CD4-positive, alpha-beta memory T cell (primary cell): ENCODE data around the gene EFCAB11. TPM values are rescaled to one million over a fixed set of nuclear protein-coding genes. Genes with fewer than 3 reads are reported as not detected.

Experiments used
- CTCF ChIA-PET: fragments of 350-600 bp; sonication (Branson Sonifier 250); formaldehyde crosslinking; loops from one replicate; lab custom pipeline; 2021; ENCODE audit warnings: inconsistent platforms; ENCODE audit not compliant: partially characterized antibody; lab: Charles Lee
- POLR2A ChIA-PET: fragments of 350-600 bp; sonication (Branson Sonifier 250); formaldehyde crosslinking; loops from one replicate; lab custom pipeline; 2021; ENCODE audit not compliant: partially characterized antibody; lab: Charles Lee
- DNase-seq, 5 donors: peaks; one replicate each; pipeline versions ENCODE4 v3.0.0 to v3.0.0-alpha.2; 2020 to 2022; ENCODE audit warnings: mixed read lengths in 1 of 5
- H3K27ac ChIP-seq: one replicate; pipeline ENCODE4 v1.7.0; 2013; ENCODE audit warnings: low read depth, low read length
- H3K27me3 ChIP-seq: 2 replicates; pipeline ENCODE4 v1.7.0; 2013; ENCODE audit warnings: mild to moderate bottlenecking, low read length, moderate library complexity; ENCODE audit not compliant: insufficient read depth
- H3K36me3 ChIP-seq: 2 replicates; pipeline ENCODE4 v1.7.0; 2013; ENCODE audit warnings: mild to moderate bottlenecking, low read length, moderate library complexity; ENCODE audit not compliant: insufficient read depth
- H3K4me1 ChIP-seq: 2 replicates; pipeline ENCODE4 v1.7.0; 2013; ENCODE audit warnings: mild to moderate bottlenecking, low read length, moderate library complexity; ENCODE audit not compliant: insufficient read depth
- H3K4me3 ChIP-seq, 2 donors: one replicate each; pipeline ENCODE4 v1.7.0; 2013; ENCODE audit warnings: low read length in 2 of 2, mild to moderate bottlenecking in 1 of 2
- H3K9me3 ChIP-seq, 2 donors: one replicate each; pipeline ENCODE4 v1.7.0; 2013; ENCODE audit warnings: low read length in 2 of 2, control low read depth in 1 of 2; ENCODE audit not compliant: control insufficient read depth in 1 of 2
- H3K27ac Mint-ChIP-seq, 7 donors: one replicate each; pipeline ENCODE4 v1.8.0; 2020 to 2021; ENCODE audit warnings: mixed read lengths in 7 of 7, mild to moderate bottlenecking in 6 of 7, inconsistent platforms in 3 of 7, moderate library complexity in 3 of 7
- H3K27me3 Mint-ChIP-seq, 2 donors: one replicate each; pipeline ENCODE4 v1.8.0; 2020 to 2021; ENCODE audit warnings: mixed read lengths in 2 of 2
- H3K36me3 Mint-ChIP-seq, 2 donors: one replicate each; pipeline ENCODE4 v1.8.0; 2020 to 2021; ENCODE audit warnings: mixed read lengths in 2 of 2, inconsistent platforms in 1 of 2, mild to moderate bottlenecking in 1 of 2
- H3K4me1 Mint-ChIP-seq, 4 donors: one replicate each; pipeline ENCODE4 v1.8.0; 2020 to 2021; ENCODE audit warnings: mixed read lengths in 4 of 4, mild to moderate bottlenecking in 1 of 4
- H3K4me3 Mint-ChIP-seq, 8 donors: one replicate each; pipeline ENCODE4 v1.8.0; 2020 to 2021; ENCODE audit warnings: mixed read lengths in 8 of 8, mild to moderate bottlenecking in 7 of 8, moderate library complexity in 6 of 8, inconsistent platforms in 3 of 8
- H3K9me3 Mint-ChIP-seq, 8 donors: one replicate each; pipeline ENCODE4 v1.8.0; 2020 to 2021; ENCODE audit warnings: mixed read lengths in 8 of 8, mild to moderate bottlenecking in 5 of 8, inconsistent platforms in 3 of 8, moderate library complexity in 1 of 8
- intact Hi-C: fragments of 100-400 bp; cut with micrococcal nuclease; formaldehyde crosslinking; loops from one replicate; pipeline ENCODE4 v1.15.1; 2023
- polyA plus RNA-seq, 2 donors: library from polyadenylated mRNA; unstranded; fragments of 300-500 nt; fragmentation: Illumina TruSeq; gene quantifications; one replicate each; pipeline ENCODE4 v1.2.3, GENCODE V29; 2021
- total RNA-seq, 2 experiments: library from RNA; stranded (reverse); gene quantifications; one replicate each; pipeline ENCODE4 v1.2.3, GENCODE V29; 2021

Gene EFCAB11
- total and polyA plus RNA-seq, 4 experiments from 2014 or later = 0.36 to 2.6 (median 1.9) TPM

- H3K4me3 Mint-ChIP-seq = no peak overlapping the region
- H3K27ac Mint-ChIP-seq = no peak overlapping the region
- Histone ChIP-seq H3K27me3 (no peaks in the 10 kb centered on the region), H3K4me1 (peaks cover 4% of the 10 kb centered on the region), H3K27ac (no peak overlapping the region), H3K9me3 (no peaks in the 10 kb centered on the region), H3K36me3 (no peaks in the 10 kb centered on the region), H3K4me3 (no peak overlapping the region)
- peaks cover 0 to 4% (median 3%) of the 10 kb centered on the region in 4 donors for H3K4me1 Mint-ChIP-seq
- H3K36me3 Mint-ChIP-seq = no peaks in the 10 kb centered on the region
- ChIA-PET POLR2A (no interaction called here), CTCF (interaction anchor here (1.2 to 5.6 kb wide), 7 partner anchors 20 to 1245 kb away, joined by 3 to 37 read pairs (median 3); no protein-coding TSS in a partner anchor)
- peaks cover 4 to 9% of the 10 kb centered on the region in 2 donors for H3K27me3 Mint-ChIP-seq
- intact Hi-C loops = no loop called here
- no peak for DNase-seq
- no peaks in the 10 kb centered on the region for H3K9me3 Mint-ChIP-seq
These were observed 41.8 kb downstream of the EFCAB11 start for GRCh38 chr14:89912667-89913211.

GRCh38 chr14:89912221-89912620, 42.3 kb downstream of the EFCAB11 start:
- peaks cover 4 to 9% of the 10 kb centered on the region in 2 donors for H3K27me3 Mint-ChIP-seq
- CTCF ChIA-PET = interaction anchor here (1.3 to 5.6 kb wide), 3 partner anchors 734 to 884 kb away, joined by 3 to 37 read pairs (median 31); no protein-coding TSS in a partner anchor

GRCh38 chr14:89911010-89911919, 43.3 kb downstream of the EFCAB11 start:
- no peak overlapping the region for H3K4me3 Mint-ChIP-seq
- POLR2A ChIA-PET = no interaction called here
- H3K9me3 ChIP-seq = no peaks in the 10 kb centered on the region

More at GRCh38 chr14:89912221-89912620, 42.3 kb downstream of the EFCAB11 start:
- Mint-ChIP-seq H3K27ac (no peak overlapping the region), H3K4me3 (no peak overlapping the region), H3K9me3 (no peaks in the 10 kb centered on the region), H3K4me1 (peaks cover 0 to 4% (median 3%) of the 10 kb centered on the region in 4 donors), H3K36me3 (no peaks in the 10 kb centered on the region)
- intact Hi-C loops = no loop called here
- H3K4me1 ChIP-seq = peaks cover 4% of the 10 kb centered on the region
- no peaks in the 10 kb centered on the region for H3K27me3 ChIP-seq
- no peaks in the 10 kb centered on the region for H3K36me3 ChIP-seq
- DNase-seq = no peak
- POLR2A ChIA-PET = no interaction called here
- H3K27ac ChIP-seq = no peak overlapping the region
- H3K4me3 ChIP-seq = no peak overlapping the region
- H3K9me3 ChIP-seq = no peaks in the 10 kb centered on the region

GRCh38 chr14:89910691-89911009, 43.9 kb downstream of the EFCAB11 start:
- H3K4me3 Mint-ChIP-seq = no peak overlapping the region
- no peak for DNase-seq
- H3K36me3 ChIP-seq = no peaks in the 10 kb centered on the region
- H3K27me3 ChIP-seq = no peaks in the 10 kb centered on the region
- intact Hi-C loops = no loop called here
- peaks cover 4% of the 10 kb centered on the region for H3K4me1 ChIP-seq
- no peaks in the 10 kb centered on the region for H3K9me3 ChIP-seq
- no peak overlapping the region for H3K4me3 ChIP-seq
- no peak overlapping the region for H3K27ac Mint-ChIP-seq
- H3K4me1 Mint-ChIP-seq = peaks cover 0 to 5% (median 4%) of the 10 kb centered on the region in 4 donors
- H3K27me3 Mint-ChIP-seq = peaks cover 2 to 9% of the 10 kb centered on the region in 2 donors
- ChIA-PET POLR2A (no interaction called here), CTCF (interaction anchor here (0.5 to 4.5 kb wide), 5 partner anchors 14 to 882 kb away, joined by 3 to 37 read pairs (median 3); no protein-coding TSS in a partner anchor)
- H3K9me3 Mint-ChIP-seq = no peaks in the 10 kb centered on the region
- H3K27ac ChIP-seq = no peak overlapping the region
- no peaks in the 10 kb centered on the region for H3K36me3 Mint-ChIP-seq

More at GRCh38 chr14:89911010-89911919, 43.3 kb downstream of the EFCAB11 start:
- H3K27me3 Mint-ChIP-seq = peaks cover 2 to 9% of the 10 kb centered on the region in 2 donors
- H3K36me3 Mint-ChIP-seq = no peaks in the 10 kb centered on the region
- no peak for DNase-seq
- H3K27ac Mint-ChIP-seq = no peak overlapping the region
- Histone ChIP-seq H3K27me3 (no peaks in the 10 kb centered on the region), H3K4me1 (peaks cover 4% of the 10 kb centered on the region), H3K27ac (no peak overlapping the region), H3K36me3 (no peaks in the 10 kb centered on the region), H3K4me3 (no peak overlapping the region)
- CTCF ChIA-PET = interaction anchor here (1.1 to 5.6 kb wide), 6 partner anchors 14 to 883 kb away, joined by 3 to 37 read pairs (median 5); no protein-coding TSS in a partner anchor
- H3K9me3 Mint-ChIP-seq = no peaks in the 10 kb centered on the region
- peaks cover 0 to 4% (median 3%) of the 10 kb centered on the region in 4 donors for H3K4me1 Mint-ChIP-seq
- intact Hi-C loops = no loop called here

GRCh38 chr14:89909586-89909985, 44.9 kb downstream of the EFCAB11 start:
- H3K9me3 Mint-ChIP-seq = no peaks in the 10 kb centered on the region
- DNase-seq = no peak
- peaks cover 4 to 10% (median 6%) of the 10 kb centered on the region in 4 donors for H3K4me1 Mint-ChIP-seq
- no peaks in the 10 kb centered on the region for H3K36me3 Mint-ChIP-seq
- Histone ChIP-seq H3K9me3 (no peaks in the 10 kb centered on the region), H3K36me3 (no peaks in the 10 kb centered on the region), H3K4me3 (no peak overlapping the region), H3K27me3 (no peaks in the 10 kb centered on the region), H3K4me1 (peaks cover 4% of the 10 kb centered on the region), H3K27ac (no peak overlapping the region)
- no peak overlapping the region for H3K27ac Mint-ChIP-seq
- no peak overlapping the region for H3K4me3 Mint-ChIP-seq
- POLR2A ChIA-PET = no interaction called here
- peaks cover 2 to 9% of the 10 kb centered on the region in 2 donors for H3K27me3 Mint-ChIP-seq
- CTCF ChIA-PET = no interaction called here
- intact Hi-C loops = no loop called here

GRCh38 chr14:89908712-89909450, 45.6 kb downstream of the EFCAB11 start:
- H3K4me1 Mint-ChIP-seq = peaks cover 9 to 17% (median 11%) of the 10 kb centered on the region in 4 donors
- H3K27ac Mint-ChIP-seq = no peak overlapping the region
- no peak overlapping the region for H3K4me3 Mint-ChIP-seq
- H3K36me3 Mint-ChIP-seq = no peaks in the 10 kb centered on the region
- Histone ChIP-seq H3K4me1 (peaks cover 8% of the 10 kb centered on the region), H3K27ac (no peak overlapping the region), H3K4me3 (no peak overlapping the region), H3K9me3 (no peaks in the 10 kb centered on the region), H3K36me3 (no peaks in the 10 kb centered on the region), H3K27me3 (no peaks in the 10 kb centered on the region)
- intact Hi-C loops = no loop called here
- H3K9me3 Mint-ChIP-seq = no peaks in the 10 kb centered on the region
- DNase-seq = no peak
- ChIA-PET POLR2A (no interaction called here), CTCF (no interaction called here)
- H3K27me3 Mint-ChIP-seq = peaks cover 2 to 9% of the 10 kb centered on the region in 2 donors

- Mint-ChIP-seq H3K9me3 (no peaks in the 10 kb centered on the region), H3K36me3 (no peaks in the 10 kb centered on the region), H3K27me3 (peaks cover 0 to 7% of the 10 kb centered on the region in 2 donors), H3K4me3 (no peak overlapping the region), H3K4me1 (peaks cover 18 to 30% (median 22%) of the 10 kb centered on the region in 4 donors), H3K27ac (no peak overlapping the region)
- peaks cover 19% of the 10 kb centered on the region for H3K4me1 ChIP-seq
- H3K27ac ChIP-seq = no peak overlapping the region
- H3K9me3 ChIP-seq = no peaks in the 10 kb centered on the region
- no peaks in the 10 kb centered on the region for H3K36me3 ChIP-seq
- intact Hi-C loops = no loop called here
- no peak for DNase-seq
- POLR2A ChIA-PET = no interaction called here
- H3K4me3 ChIP-seq = no peak overlapping the region
- CTCF ChIA-PET = no interaction called here
- H3K27me3 ChIP-seq = no peaks in the 10 kb centered on the region
These were observed 46.9 kb downstream of the EFCAB11 start for GRCh38 chr14:89907655-89908054.
